BJ (cell line): ENCODE data around the gene IFITM10. TPM values are rescaled to one million over a fixed set of nuclear protein-coding genes. Genes with fewer than 3 reads are reported as not detected.

Experiments
- CTCF ChIA-PET: fragments of 350-600 bp; formaldehyde crosslinking; extraction: SDS; loops from one replicate; lab custom pipeline; 2021; ENCODE audit warnings: antibody characterized with exemption, inconsistent platforms; lab: Yijun Ruan, JAX
- POLR2A ChIA-PET: fragments of 300-600 bp; sonication (Branson Sonifier 250); formaldehyde crosslinking; extraction: SDS; loops from one replicate; lab custom pipeline; 2021; ENCODE audit warnings: antibody characterized with exemption; lab: Charles Lee
- DNase-seq: peaks from one replicate; pipeline ENCODE4 v3.0.0-alpha.2; 2011; ENCODE audit warnings: low read depth
- H3K27me3 ChIP-seq: 2 replicates; pipeline ENCODE4 v1.6.0; 2011; ENCODE audit warnings: low read length; ENCODE audit not compliant: control insufficient read depth, insufficient read depth
- H3K36me3 ChIP-seq: 2 replicates; pipeline ENCODE4 v1.5.1; 2011; ENCODE audit warnings: low read length; ENCODE audit not compliant: control insufficient read depth, insufficient read depth
- H3K4me3 ChIP-seq: 2 replicates; pipeline ENCODE4 v1.5.1; 2011; ENCODE audit warnings: low read depth, mild to moderate bottlenecking, control low read depth, low read length
- polyA plus RNA-seq: library from polyadenylated mRNA; depleted of rRNA; stranded (reverse); fragments of >200 nt; gene quantifications from 2 replicates; pipeline ENCODE4 v1.2.3, GENCODE V29; 2011
- TF ChIP-seq, protein P1 (sequence below): IDR thresholded peaks from 2 replicates; pipeline ENCODE4 v1.5.1; 2011; ENCODE audit warnings: low read depth, mild to moderate bottlenecking, control low read depth, inconsistent platforms, low read length, moderate library complexity; ENCODE audit not compliant: insufficient read depth

Gene IFITM10
- polyA plus RNA-seq, 1 experiment = 0.22 TPM

GRCh38 chr11:1754376-1755150 is 4.2 kb upstream of the IFITM10 start:
- Histone ChIP-seq H3K4me3 (no peak overlapping the region), H3K36me3 (peaks cover 23% of the 10 kb centered on the region), H3K27me3 (no peaks in the 10 kb centered on the region)
- DNase-seq = no peak
- TF ChIP-seq, protein P1, sequence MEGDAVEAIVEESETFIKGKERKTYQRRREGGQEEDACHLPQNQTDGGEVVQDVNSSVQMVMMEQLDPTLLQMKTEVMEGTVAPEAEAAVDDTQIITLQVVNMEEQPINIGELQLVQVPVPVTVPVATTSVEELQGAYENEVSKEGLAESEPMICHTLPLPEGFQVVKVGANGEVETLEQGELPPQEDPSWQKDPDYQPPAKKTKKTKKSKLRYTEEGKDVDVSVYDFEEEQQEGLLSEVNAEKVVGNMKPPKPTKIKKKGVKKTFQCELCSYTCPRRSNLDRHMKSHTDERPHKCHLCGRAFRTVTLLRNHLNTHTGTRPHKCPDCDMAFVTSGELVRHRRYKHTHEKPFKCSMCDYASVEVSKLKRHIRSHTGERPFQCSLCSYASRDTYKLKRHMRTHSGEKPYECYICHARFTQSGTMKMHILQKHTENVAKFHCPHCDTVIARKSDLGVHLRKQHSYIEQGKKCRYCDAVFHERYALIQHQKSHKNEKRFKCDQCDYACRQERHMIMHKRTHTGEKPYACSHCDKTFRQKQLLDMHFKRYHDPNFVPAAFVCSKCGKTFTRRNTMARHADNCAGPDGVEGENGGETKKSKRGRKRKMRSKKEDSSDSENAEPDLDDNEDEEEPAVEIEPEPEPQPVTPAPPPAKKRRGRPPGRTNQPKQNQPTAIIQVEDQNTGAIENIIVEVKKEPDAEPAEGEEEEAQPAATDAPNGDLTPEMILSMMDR = no peak
- ChIA-PET POLR2A (no interaction called here), CTCF (interaction anchor here (0.7 kb wide), 1 partner anchor 77 kb away, joined by 3 read pairs; no protein-coding TSS in a partner anchor)

DNA sequence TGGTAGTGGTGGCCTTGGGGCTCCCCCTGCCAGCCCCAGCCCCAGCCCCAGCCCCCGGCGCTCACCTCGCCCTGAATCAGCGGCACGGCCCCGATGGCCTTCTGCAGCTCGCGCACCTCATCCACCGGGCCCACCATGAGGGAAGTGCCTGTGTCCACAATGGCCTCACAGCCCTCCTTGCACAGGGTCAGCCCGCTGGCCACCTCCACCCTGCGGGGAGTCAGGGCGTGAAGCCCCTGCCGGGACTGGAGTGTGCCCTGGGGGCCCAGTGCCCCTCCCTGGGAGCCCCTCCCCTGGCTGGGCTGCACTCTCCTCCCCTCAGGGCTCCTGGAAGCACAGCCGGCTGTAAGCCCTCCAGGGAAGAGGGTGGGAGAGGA is 3.5 kb upstream of the IFITM10 start:
- TF ChIP-seq, protein P1 = no peak
- Histone ChIP-seq H3K36me3 (peaks cover 20% of the 10 kb centered on the region), H3K27me3 (no peaks in the 10 kb centered on the region), H3K4me3 (no peak overlapping the region)
- ChIA-PET POLR2A (no interaction called here), CTCF (no interaction called here)
- DNase-seq = no peak

DNA sequence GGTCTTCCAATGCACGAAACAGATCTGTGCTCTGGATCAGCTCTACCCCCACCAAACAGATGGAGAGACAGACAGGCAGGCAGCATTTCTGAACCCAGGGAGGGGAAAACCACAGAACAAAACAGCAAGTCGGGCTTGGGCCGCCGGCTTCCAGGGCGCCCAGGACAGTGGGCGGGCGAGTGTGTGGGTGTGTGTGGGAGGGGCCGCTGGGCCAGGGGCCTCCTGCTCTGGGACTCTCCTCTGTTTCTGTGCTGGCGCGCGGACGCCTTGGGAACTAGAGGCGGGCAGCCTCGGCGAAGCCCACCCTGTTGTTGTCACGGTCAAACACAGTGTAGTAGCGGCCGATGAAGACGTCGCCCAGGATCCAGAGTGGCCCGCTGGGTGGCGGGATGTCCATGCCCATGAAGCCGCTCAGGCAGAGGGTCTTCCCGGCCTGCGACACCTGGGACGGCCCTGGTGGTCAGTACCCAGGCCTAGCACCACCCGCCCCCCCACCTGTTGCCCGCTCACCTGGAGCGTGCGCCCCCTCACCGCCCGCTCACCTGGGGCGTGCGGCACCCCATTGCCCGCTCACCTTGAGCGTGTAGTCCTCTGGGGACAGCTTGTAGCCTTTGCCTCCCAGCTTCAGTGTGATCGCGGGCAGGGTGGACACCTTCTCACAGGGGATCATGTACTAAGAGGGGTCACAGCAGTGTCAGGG is 3.0 kb upstream of the IFITM10 start:
- CTCF ChIA-PET = interaction anchor here (0.8 kb wide), 1 partner anchor 80 kb away, joined by 3 read pairs; no protein-coding TSS in a partner anchor

GRCh38 chr11:1752907-1753228 is 2.5 kb upstream of the IFITM10 start:
- POLR2A ChIA-PET = no interaction called here
- TF ChIP-seq, protein P1 = no peak
- CTCF ChIA-PET = interaction anchor here (0.8 to 2.0 kb wide), 3 partner anchors 9 to 80 kb away, joined by 3 to 6 read pairs (median 4); no protein-coding TSS in a partner anchor

More for the DNA sequence above, 3.0 kb upstream of the IFITM10 start:
- POLR2A ChIA-PET = no interaction called here
- peaks cover 19% of the 10 kb centered on the region for H3K36me3 ChIP-seq
- H3K4me3 ChIP-seq = no peak overlapping the region
- TF ChIP-seq, protein P1 = no peak
- peaks cover 3% of the 10 kb centered on the region; the same call in 1 of the 2 replicates for H3K27me3 ChIP-seq
- DNase-seq = no peak

More at GRCh38 chr11:1752907-1753228, 2.5 kb upstream of the IFITM10 start:
- Histone ChIP-seq H3K4me3 (no peak overlapping the region), H3K27me3 (peaks cover 5% of the 10 kb centered on the region; the same call in 1 of the 2 replicates), H3K36me3 (peaks cover 19% of the 10 kb centered on the region)
- no peak for DNase-seq
